Lower leg skin (tissue), 4 donors: ENCODE results near the gene TMEM245. TPM values are rescaled to one million over a fixed set of nuclear protein-coding genes. Genes with fewer than 3 reads are reported as not detected.

Experiments used
- DNase-seq, 2 donors: peaks; one replicate each; pipeline ENCODE4 v3.0.0-alpha.2; 2019; ENCODE audit warnings: low spot score in 2 of 2
- H3K4me3 ChIP-seq: fragments of 200-600 bp; sonication (generic); 2 replicates; pipeline ENCODE4 v1.5.1; 2017; ENCODE audit warnings: mild to moderate bottlenecking, low read depth; ENCODE audit not compliant: poor library complexity, severe bottlenecking
- CTCF ChIP-seq, 3 donors: fragments of 450-650 bp; IDR thresholded peaks; one replicate each; pipeline ENCODE4 v1.5.1; 2016; ENCODE audit warnings: antibody characterized with exemption in 3 of 3, mild to moderate bottlenecking in 3 of 3, moderate library complexity in 2 of 3
- POLR2A ChIP-seq, 2 donors: fragments of 450-650 bp; IDR thresholded peaks; one replicate each; pipeline ENCODE4 v1.6.1; 2016 to 2017; ENCODE audit warnings: antibody characterized with exemption in 2 of 2, mild to moderate bottlenecking in 1 of 2, moderate library complexity in 1 of 2
- WGBS, 2 donors: methylation state at CpG; one replicate each; pipeline ENCODE4 v1.1.5; 2018; 5-methylcytosine and 5-hydroxymethylcytosine counted together
- intact Hi-C: fragments of 100-400 bp; cut with DNase I; formaldehyde crosslinking; loops from one replicate; pipeline ENCODE4 v1.15.0; 2023; ENCODE audit warnings: low total_unique reads
- total RNA-seq, 4 donors: library from RNA; depleted of rRNA; stranded (reverse); fragments of >200 nt; gene quantifications; one replicate each; pipeline ENCODE4 v1.1.0, GENCODE V29; 2016

TMEM245 gene
- total RNA-seq, 4 donors from 2014 or later: 35.0 to 57.7 (median 51.1) TPM

GRCh38 chr9:109039539-109039938, 80.2 kb downstream of the TMEM245 start:
- DNase-seq: no peak
- intact Hi-C loops: no loop called here
- WGBS, 2 donors: 85 to 91% methylated on average over 4 of the region's 4 CpGs
- no peak overlapping the region for H3K4me3 ChIP-seq
- no peak for TF ChIP-seq POLR2A (IDR thresholded peaks at IDR 0.05)
- no peak for TF ChIP-seq CTCF (IDR thresholded peaks at IDR 0.05)

- no peak for DNase-seq
- no peak overlapping the region for H3K4me3 ChIP-seq
- no peak for TF ChIP-seq POLR2A (IDR thresholded peaks at IDR 0.05)
- no peak for TF ChIP-seq CTCF (IDR thresholded peaks at IDR 0.05)
- intact Hi-C loops: no loop called here
- 93% methylated on average over 4 of the region's 4 CpGs for WGBS, 2 donors
Observed at GRCh38 chr9:109037946-109038715, 81.6 kb downstream of the TMEM245 start.

GRCh38 chr9:109036744-109037680, 82.7 kb downstream of the TMEM245 start:
- no peak for DNase-seq
- TF ChIP-seq POLR2A (IDR thresholded peaks at IDR 0.05): no peak
- TF ChIP-seq CTCF (IDR thresholded peaks at IDR 0.05): peak in 1 of 3 donors; percentile 75

GRCh38 chr9:109035684-109036423, 83.9 kb downstream of the TMEM245 start:
- no peak for TF ChIP-seq POLR2A (IDR thresholded peaks at IDR 0.05)
- TF ChIP-seq CTCF (IDR thresholded peaks at IDR 0.05): no peak
- no peak overlapping the region for H3K4me3 ChIP-seq
- DNase-seq: no peak
- intact Hi-C loops: no loop called here
- 61 to 63% methylated on average over 2 of the region's 2 CpGs for WGBS, 2 donors

More at GRCh38 chr9:109036744-109037680, 82.7 kb downstream of the TMEM245 start:
- intact Hi-C loops: no loop called here
- 84 to 87% methylated on average over 6 of the region's 6 CpGs for WGBS, 2 donors
- no peak overlapping the region for H3K4me3 ChIP-seq

GRCh38 chr9:109033941-109034700, 85.6 kb downstream of the TMEM245 start:
- intact Hi-C loops: no loop called here
- TF ChIP-seq CTCF (IDR thresholded peaks at IDR 0.05): no peak
- no peak for TF ChIP-seq POLR2A (IDR thresholded peaks at IDR 0.05)
- DNase-seq: no peak
- WGBS, 2 donors: 95% methylated on average over 6 of the region's 6 CpGs
- H3K4me3 ChIP-seq: no peak overlapping the region
